Naive thymus-derived CD4-positive, alpha-beta T cell (primary cell): ENCODE results near the gene TNS3. TPM values are rescaled to one million over a fixed set of nuclear protein-coding genes. Genes with fewer than 3 reads are reported as not detected.

Source experiments
- ATAC-seq: fragments of 150-1000 bp; cut with Tn5 transposase; 2 replicates; pipeline ENCODE4 v1.10.0; 2021; ENCODE audit warnings: mild to moderate bottlenecking, moderate library complexity
- CTCF ChIA-PET: fragments of 350-600 bp; sonication (Branson Sonifier 250); formaldehyde crosslinking; loops from one replicate; lab custom pipeline; 2021; ENCODE audit warnings: antibody characterized with exemption; lab: Charles Lee
- POLR2A ChIA-PET: fragments of 350-600 bp; sonication (Branson Sonifier 250); formaldehyde crosslinking; loops from one replicate; lab custom pipeline; 2021; ENCODE audit warnings: antibody characterized with exemption, inconsistent platforms; lab: Charles Lee
- DNase-seq, 9 donors: peaks; one replicate each; pipeline versions ENCODE4 v3.0.0 to v3.0.0-alpha.2; 2020 to 2022; ENCODE audit warnings: mixed read lengths in 1 of 9
- H3K27ac ChIP-seq: one replicate; pipeline ENCODE4 v1.7.0; 2013; ENCODE audit warnings: mild to moderate bottlenecking, low read depth, low read length, moderate library complexity
- H3K27me3 ChIP-seq, 2 donors: one replicate each; pipeline ENCODE4 v1.7.0; 2013; ENCODE audit warnings: low read length in 2 of 2, mild to moderate bottlenecking in 2 of 2, moderate library complexity in 2 of 2; ENCODE audit not compliant: control insufficient read depth in 2 of 2, insufficient read depth in 2 of 2
- H3K36me3 ChIP-seq, 3 experiments: 1 replicate in 2 of 3; 2 replicates in 1 of 3; pipeline ENCODE4 v1.7.0; 2013; ENCODE audit warnings: low read length in 3 of 3, mild to moderate bottlenecking in 3 of 3, moderate library complexity in 1 of 3; ENCODE audit not compliant: insufficient read depth in 3 of 3, control insufficient read depth in 2 of 3
- H3K4me1 ChIP-seq, 2 donors: one replicate each; pipeline ENCODE4 v1.7.0; 2013; ENCODE audit warnings: low read length in 2 of 2, mild to moderate bottlenecking in 2 of 2, moderate library complexity in 1 of 2; ENCODE audit not compliant: control insufficient read depth in 2 of 2, insufficient read depth in 2 of 2
- H3K4me3 ChIP-seq: 2 replicates; pipeline ENCODE4 v1.7.0; 2013; ENCODE audit warnings: mild to moderate bottlenecking, low read length
- H3K9me3 ChIP-seq, 3 experiments: 1 replicate in 2 of 3; 2 replicates in 1 of 3; pipeline ENCODE4 v1.7.0; 2013; ENCODE audit warnings: low read length in 3 of 3; ENCODE audit not compliant: control insufficient read depth in 2 of 3
- H3K27ac Mint-ChIP-seq, 9 donors: one replicate each; pipeline ENCODE4 v1.8.0; 2020 to 2022; ENCODE audit warnings: mixed read lengths in 9 of 9, mild to moderate bottlenecking in 8 of 9, moderate library complexity in 5 of 9, inconsistent platforms in 2 of 9
- H3K27me3 Mint-ChIP-seq, 5 donors: one replicate each; pipeline ENCODE4 v1.8.0; 2021 to 2022; ENCODE audit warnings: mixed read lengths in 5 of 5, mild to moderate bottlenecking in 1 of 5
- H3K36me3 Mint-ChIP-seq, 5 donors: one replicate each; pipeline ENCODE4 v1.8.0; 2020 to 2022; ENCODE audit warnings: mixed read lengths in 5 of 5, mild to moderate bottlenecking in 3 of 5, inconsistent platforms in 1 of 5
- H3K4me1 Mint-ChIP-seq, 7 donors: one replicate each; pipeline ENCODE4 v1.8.0; 2020 to 2022; ENCODE audit warnings: mixed read lengths in 7 of 7, mild to moderate bottlenecking in 3 of 7, inconsistent platforms in 1 of 7
- H3K4me3 Mint-ChIP-seq, 10 donors: one replicate each; pipeline ENCODE4 v1.8.0; 2020 to 2022; ENCODE audit warnings: mild to moderate bottlenecking in 10 of 10, mixed read lengths in 10 of 10, moderate library complexity in 6 of 10, inconsistent platforms in 2 of 10
- H3K9me3 Mint-ChIP-seq, 11 donors: one replicate each; pipeline ENCODE4 v1.8.0; 2020 to 2022; ENCODE audit warnings: mixed read lengths in 11 of 11, mild to moderate bottlenecking in 4 of 11, inconsistent platforms in 1 of 11, moderate library complexity in 1 of 11
- intact Hi-C, 2 donors: fragments of 100-400 bp; cut with micrococcal nuclease; formaldehyde crosslinking; loops; one replicate each; pipeline ENCODE4 v1.15.1; 2023
- polyA plus RNA-seq, 2 donors: library from polyadenylated mRNA; unstranded; fragments of 300-500 nt; fragmentation: Illumina TruSeq; gene quantifications; one replicate each; pipeline ENCODE4 v1.2.3, GENCODE V29; 2021
- total RNA-seq, 6 experiments: library from RNA in 5 of 6; stranded (reverse) in 5 of 6; gene quantifications; 1 replicate in 5 of 6; 2 replicates in 1 of 6; pipeline ENCODE4 v1.2.3 and lab custom pipeline; 2021 to 2026

The TNS3 gene
- total RNA-seq (10 to 100 TPM in 1 of 5 experiments, 1 to 10 TPM in 3, under 1 TPM in 1; 0.85 to 38.3 (median 2.6) TPM), polyA plus RNA-seq (not detected), total RNA-seq (lab: John Stamatoyannopoulos, UW) (2.3 reads per million, percentile 11 among the genes with 10 or more reads in this experiment)

DNA sequence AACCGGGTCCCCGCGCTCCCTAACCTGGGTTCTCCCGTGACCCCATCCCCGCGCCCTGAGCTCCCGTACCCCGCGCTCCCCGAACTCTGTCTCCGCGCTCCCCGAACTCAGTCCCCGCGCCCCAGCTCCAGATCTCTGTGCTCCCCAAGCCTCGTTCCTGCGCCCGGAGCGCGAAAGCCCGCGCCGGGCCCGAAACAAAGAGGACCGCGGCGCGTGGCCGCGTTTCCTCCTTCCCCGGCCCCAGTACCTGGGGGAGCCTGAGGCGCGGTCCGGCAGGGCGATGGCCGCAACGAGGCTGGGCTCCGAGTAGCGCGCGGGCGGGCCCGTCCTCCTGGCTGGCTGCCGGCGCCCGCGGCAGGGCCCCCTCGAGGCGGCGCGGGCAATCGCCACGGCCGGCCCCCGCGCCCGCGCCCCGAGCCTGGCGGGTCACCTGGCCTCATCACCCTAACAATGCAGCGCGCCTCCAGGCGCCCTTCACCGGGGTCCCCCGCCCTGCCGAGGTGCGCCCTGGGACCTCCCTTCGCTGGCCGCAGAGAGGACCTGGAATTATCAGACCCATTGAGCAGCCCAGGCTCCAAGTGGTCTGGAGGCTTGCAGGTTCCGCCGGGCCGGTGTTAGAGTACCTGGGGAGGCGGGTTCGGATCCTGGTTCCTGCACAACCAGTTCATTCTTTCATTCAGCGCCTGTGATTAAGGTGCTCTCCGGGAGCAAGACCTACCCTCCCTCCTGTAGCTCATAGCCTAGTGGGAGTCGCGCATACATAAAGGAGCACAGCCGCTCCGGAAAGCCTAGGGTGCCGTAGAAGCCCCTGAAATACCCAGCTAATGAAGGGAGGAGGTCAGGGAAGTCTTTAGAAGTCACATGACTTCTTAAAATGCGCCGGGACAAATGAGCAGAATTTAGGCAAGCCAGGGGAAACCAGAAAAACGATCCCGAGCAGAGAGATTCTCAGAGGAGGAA, at the start of gene TNS3:
Gene TNS3, minus strand, starts transcription at position 308 of the 960 bp plus-strand sequence. CDS start 142,475 bp downstream, outside the sequence.
- H3K27ac Mint-ChIP-seq: peak within 1 kb of the TSS in 1 of 9 donors; percentile 36
- no peak within 1 kb of the TSS for H3K4me3 ChIP-seq
- H3K4me1 ChIP-seq: no peaks in the 10 kb centered on the region
- no peaks in the 10 kb centered on the region for H3K36me3 Mint-ChIP-seq
- DNase-seq (no peak), ATAC-seq (peak; percentile 58)
- peaks cover 29 to 42% (median 38%) of the 10 kb centered on the region in 5 donors for H3K27me3 Mint-ChIP-seq
- no peak within 1 kb of the TSS for H3K27ac ChIP-seq
- peaks cover 0 to 18% (median 4%) of the 10 kb centered on the region in 7 donors for H3K4me1 Mint-ChIP-seq
- no peaks in the 10 kb centered on the region for H3K36me3 ChIP-seq
- ChIA-PET POLR2A (no interaction called here), CTCF (no interaction called here)
- no peaks in the 10 kb centered on the region for H3K9me3 ChIP-seq
- no peaks in the 10 kb centered on the region for H3K27me3 ChIP-seq
- intact Hi-C loops: no loop called here
- no peak within 1 kb of the TSS for H3K4me3 Mint-ChIP-seq
- peaks cover 0 to 8% (median 2%) of the 10 kb centered on the region in 11 donors for H3K9me3 Mint-ChIP-seq

DNA sequence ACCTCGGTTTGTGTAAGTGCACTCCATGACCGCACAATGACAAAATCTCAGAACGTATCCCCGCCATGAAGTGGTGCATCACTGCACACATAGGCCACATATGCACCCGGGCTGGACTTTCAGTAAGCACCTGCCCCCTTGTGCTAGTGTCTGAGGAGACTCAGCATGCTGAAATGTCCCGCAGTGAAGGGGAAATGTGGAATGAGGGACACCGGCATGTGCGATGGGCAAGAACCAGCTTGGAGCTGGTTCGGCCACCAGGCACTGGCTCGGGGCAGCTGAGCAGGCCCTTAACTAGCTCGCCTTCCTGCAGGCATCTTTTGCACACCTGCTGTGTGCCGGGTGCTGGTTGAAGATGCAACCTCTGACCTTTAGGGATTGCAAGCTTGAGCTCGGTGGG, 49.8 kb upstream of the TNS3 start:
- peaks cover 0 to 2% (median 0%) of the 10 kb centered on the region in 11 donors for H3K9me3 Mint-ChIP-seq
- no peak overlapping the region for H3K4me3 Mint-ChIP-seq
- ChIA-PET CTCF (no interaction called here), POLR2A (no interaction called here)
- Histone ChIP-seq H3K36me3 (no peaks in the 10 kb centered on the region), H3K9me3 (no peaks in the 10 kb centered on the region), H3K4me1 (no peaks in the 10 kb centered on the region), H3K4me3 (no peak overlapping the region), H3K27me3 (no peaks in the 10 kb centered on the region), H3K27ac (no peak overlapping the region)
- H3K36me3 Mint-ChIP-seq: no peaks in the 10 kb centered on the region
- intact Hi-C loops: no loop called here
- H3K4me1 Mint-ChIP-seq: peaks cover 0 to 4% (median 0%) of the 10 kb centered on the region in 7 donors
- DNase-seq (no peak), ATAC-seq (no peak)
- peaks cover 0 to 4% (median 0%) of the 10 kb centered on the region in 5 donors for H3K27me3 Mint-ChIP-seq
- H3K27ac Mint-ChIP-seq: no peak overlapping the region

DNA sequence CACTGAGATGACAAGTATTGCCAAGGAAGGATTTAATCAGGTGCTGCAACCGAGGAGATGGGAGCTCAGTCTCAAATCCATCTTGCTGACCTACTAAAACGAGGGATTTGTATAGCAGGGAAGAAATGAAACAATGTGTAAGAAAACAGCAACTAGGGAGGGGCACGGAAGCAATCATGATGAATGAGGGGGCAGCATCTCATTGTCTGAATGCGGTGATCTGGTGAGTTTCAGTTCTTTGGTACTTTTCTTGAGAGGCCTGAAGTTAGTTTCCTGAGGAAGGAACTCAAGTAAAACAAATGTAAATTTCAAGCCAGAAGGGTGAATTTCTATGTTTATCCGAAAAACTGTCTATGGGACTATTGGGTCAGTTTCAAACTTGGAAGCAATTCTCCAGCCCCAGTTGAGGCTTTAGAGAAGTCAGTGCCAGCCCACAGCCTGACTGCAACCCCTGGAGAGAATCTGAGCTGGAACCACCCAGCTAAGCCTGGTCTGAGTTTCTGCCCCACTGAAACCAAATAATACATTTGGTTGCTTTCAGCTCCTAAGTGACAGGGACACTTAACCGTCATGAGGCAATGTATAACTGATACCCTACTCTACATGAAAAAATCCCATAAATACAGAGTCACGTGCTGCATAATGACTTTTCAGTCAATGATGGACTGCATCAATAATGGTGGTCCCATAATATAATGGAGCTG, 45.8 kb upstream of the TNS3 start:
- POLR2A ChIA-PET: no interaction called here
- H3K27ac Mint-ChIP-seq: no peak overlapping the region
- H3K36me3 Mint-ChIP-seq: no peaks in the 10 kb centered on the region

DNA sequence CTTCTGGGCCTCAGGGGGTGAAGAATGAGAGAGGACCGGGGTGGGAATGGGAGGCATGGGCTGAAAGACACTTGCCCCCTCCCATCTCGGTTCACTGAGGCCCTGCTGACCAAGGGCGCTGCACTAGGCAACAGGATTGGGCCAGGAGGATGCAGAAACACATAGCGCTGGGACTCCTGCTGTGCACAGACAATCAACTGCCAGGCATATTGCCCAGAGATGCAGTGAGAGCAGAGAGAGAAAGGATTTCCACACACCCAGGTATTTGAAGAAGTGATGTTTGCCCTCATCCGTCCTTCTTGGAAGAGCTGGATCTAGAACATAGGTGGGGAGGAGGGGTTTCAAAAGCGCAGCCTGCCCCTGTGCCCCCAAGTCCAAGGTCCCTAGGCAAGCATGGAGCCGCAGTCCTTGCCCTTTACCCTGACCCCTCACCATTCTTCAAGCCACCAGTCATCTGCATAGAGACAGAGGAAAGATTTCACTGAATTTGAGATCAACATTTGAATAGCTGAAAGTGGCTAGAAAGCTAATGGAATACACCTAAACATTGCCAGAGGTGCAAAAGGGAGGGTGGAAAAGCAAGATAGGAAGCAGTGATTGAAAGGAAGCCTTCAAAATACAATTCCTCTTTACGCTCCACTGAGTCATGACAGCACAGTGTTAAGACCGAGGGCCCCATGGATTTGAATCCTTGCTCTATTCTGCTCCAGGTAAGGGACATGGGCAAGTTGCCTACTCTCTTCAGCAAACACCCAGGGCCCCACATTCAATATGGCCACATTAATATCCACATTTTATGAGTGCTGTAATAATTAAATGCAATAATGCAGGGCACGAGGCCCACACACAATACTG, 44.2 kb upstream of the TNS3 start:
- ChIA-PET POLR2A (no interaction called here), CTCF (no interaction called here)
- Mint-ChIP-seq H3K4me3 (no peak overlapping the region), H3K27me3 (no peaks in the 10 kb centered on the region), H3K36me3 (no peaks in the 10 kb centered on the region), H3K27ac (no peak overlapping the region), H3K9me3 (peaks cover 0 to 3% (median 0%) of the 10 kb centered on the region in 11 donors), H3K4me1 (peaks cover 0 to 10% (median 0%) of the 10 kb centered on the region in 7 donors)
- ATAC-seq (no peak), DNase-seq (no peak)
- no peak overlapping the region for H3K4me3 ChIP-seq
- no peaks in the 10 kb centered on the region for H3K4me1 ChIP-seq
- no peaks in the 10 kb centered on the region for H3K9me3 ChIP-seq
- no peaks in the 10 kb centered on the region for H3K27me3 ChIP-seq
- H3K36me3 ChIP-seq: no peaks in the 10 kb centered on the region
- intact Hi-C loops: no loop called here
- H3K27ac ChIP-seq: no peak overlapping the region

More for the DNA sequence above, 45.8 kb upstream of the TNS3 start:
- no peaks in the 10 kb centered on the region for H3K27me3 ChIP-seq
- H3K27ac ChIP-seq: no peak overlapping the region
- H3K9me3 ChIP-seq: no peaks in the 10 kb centered on the region
- H3K4me1 ChIP-seq: no peaks in the 10 kb centered on the region
- CTCF ChIA-PET: no interaction called here
- no peak overlapping the region for H3K4me3 ChIP-seq
- no peaks in the 10 kb centered on the region for H3K36me3 ChIP-seq
- Mint-ChIP-seq H3K4me3 (no peak overlapping the region), H3K9me3 (peaks cover 0 to 3% (median 0%) of the 10 kb centered on the region in 11 donors), H3K27me3 (peaks cover 0 to 4% (median 0%) of the 10 kb centered on the region in 5 donors), H3K4me1 (peaks cover 0 to 4% (median 0%) of the 10 kb centered on the region in 7 donors)
- DNase-seq (no peak), ATAC-seq (no peak)
- intact Hi-C loops: no loop called here

DNA sequence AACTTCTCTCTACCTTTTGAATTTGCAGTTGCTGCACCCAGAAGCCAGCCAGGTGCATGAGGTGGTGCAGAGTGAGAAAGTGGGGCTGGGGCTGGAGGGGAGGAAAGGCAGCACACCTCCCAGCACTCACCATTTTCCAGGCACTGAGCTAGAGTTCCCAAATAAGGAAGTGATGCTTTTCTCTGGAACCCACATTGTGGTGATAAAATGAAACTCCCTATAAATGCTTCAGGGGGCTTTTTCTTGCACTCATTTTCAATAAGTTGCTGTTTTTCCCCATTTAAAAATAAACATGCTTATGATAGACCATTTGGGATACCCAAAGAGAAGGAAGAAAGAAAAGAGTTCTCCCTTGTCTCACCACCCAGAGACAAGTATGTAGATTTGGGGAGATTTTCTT, 42.8 kb upstream of the TNS3 start:
- no peaks in the 10 kb centered on the region for H3K9me3 ChIP-seq
- no peaks in the 10 kb centered on the region for H3K36me3 ChIP-seq
- Mint-ChIP-seq H3K9me3 (peaks cover 0 to 3% (median 0%) of the 10 kb centered on the region in 11 donors), H3K36me3 (no peaks in the 10 kb centered on the region), H3K27me3 (no peaks in the 10 kb centered on the region), H3K4me3 (no peak overlapping the region), H3K4me1 (peaks cover 0 to 10% (median 0%) of the 10 kb centered on the region in 7 donors), H3K27ac (no peak overlapping the region)
- no peak overlapping the region for H3K27ac ChIP-seq
- ChIA-PET CTCF (no interaction called here), POLR2A (no interaction called here)
- ATAC-seq (no peak), DNase-seq (no peak)
- H3K4me3 ChIP-seq: no peak overlapping the region
- H3K27me3 ChIP-seq: no peaks in the 10 kb centered on the region
- H3K4me1 ChIP-seq: no peaks in the 10 kb centered on the region
- intact Hi-C loops: no loop called here
